Tibial nerve (tissue), 4 donors: ENCODE results near the gene FAM151A. TPM values are rescaled to one million over a fixed set of nuclear protein-coding genes. Genes with fewer than 3 reads are reported as not detected.

ENCODE experiments used
- DNase-seq, 2 donors: peaks; one replicate each; pipeline ENCODE4 v3.0.0-alpha.2; 2019; ENCODE audit warnings: low spot score in 2 of 2
- H3K27ac ChIP-seq, 4 donors: fragments of 200-600 bp; sonication (generic) in 3 of 4; one replicate each; pipeline ENCODE4 v1.5.1; 2017 to 2019; ENCODE audit warnings: mild to moderate bottlenecking in 1 of 4
- H3K27me3 ChIP-seq, 2 donors: fragments of 200-600 bp; sonication (generic) in 1 of 2; one replicate each; pipeline versions ENCODE4 v1.5.1 to v1.6.0; 2017 to 2019
- H3K36me3 ChIP-seq, 3 donors: fragments of 200-600 bp; sonication (generic); one replicate each; pipeline ENCODE4 v1.5.1; 2018 to 2019
- H3K4me1 ChIP-seq, 4 donors: fragments of 200-600 bp; sonication (generic) in 3 of 4; one replicate each; pipeline ENCODE4 v1.5.1; 2017 to 2019
- H3K4me3 ChIP-seq, 4 donors: fragments of 200-600 bp; sonication (generic) in 3 of 4; one replicate each; pipeline ENCODE4 v1.5.1; 2017 to 2019; ENCODE audit warnings: mild to moderate bottlenecking in 1 of 4, moderate library complexity in 1 of 4
- H3K9me3 ChIP-seq, 4 donors: fragments of 200-600 bp; sonication (generic) in 3 of 4; one replicate each; pipeline ENCODE4 v1.5.1; 2017 to 2019
- CTCF ChIP-seq, 5 experiments: fragments of 200-600 bp in 3 of 5; fragments of 450-650 bp in 2 of 5; sonication (generic) in 3 of 5; IDR thresholded peaks; one replicate each; pipeline ENCODE4 v1.5.1; 2016 to 2019; ENCODE audit warnings: antibody characterized with exemption in 5 of 5, mild to moderate bottlenecking in 3 of 5, moderate library complexity in 2 of 5
- EP300 ChIP-seq, 2 donors: sonication (generic); formaldehyde crosslinking; IDR thresholded peaks; one replicate each; pipeline ENCODE4 v1.6.1; 2017; ENCODE audit warnings: antibody characterized with exemption in 2 of 2, mild to moderate bottlenecking in 1 of 2
- POLR2A ChIP-seq, 2 donors: fragments of 450-650 bp; IDR thresholded peaks; one replicate each; pipeline ENCODE4 v1.6.1; 2017; ENCODE audit warnings: antibody characterized with exemption in 2 of 2, mild to moderate bottlenecking in 2 of 2, moderate library complexity in 2 of 2
- WGBS, 2 donors: methylation state at CpG; one replicate each; pipeline ENCODE4 v1.1.5; 2018; 5-methylcytosine and 5-hydroxymethylcytosine counted together
- total RNA-seq, 4 donors: library from RNA; depleted of rRNA; stranded (reverse); fragments of >200 nt; gene quantifications; one replicate each; pipeline ENCODE4 v1.1.0, GENCODE V29; 2016

The FAM151A gene
- total RNA-seq, 4 donors from 2014 or later = not detected

- 78 to 79% methylated on average over 19 of the region's 19 CpGs for WGBS, 2 donors
- peaks cover 0 to 52% (median 26%) of the 10 kb centered on the region in 4 donors for H3K4me1 ChIP-seq
- H3K9me3 ChIP-seq = no peaks in the 10 kb centered on the region
- H3K4me3 ChIP-seq = no peak overlapping the region
- DNase-seq = no peak
- H3K27me3 ChIP-seq = no peaks in the 10 kb centered on the region
- peak overlapping the region; percentile 69 to 88 (median 82) for H3K27ac ChIP-seq
- TF ChIP-seq EP300 (IDR thresholded peaks at IDR 0.05) (no peak), POLR2A (IDR thresholded peaks at IDR 0.05) (no peak), CTCF (IDR thresholded peaks at IDR 0.05) (no peak)
- peaks cover 0 to 9% (median 0%) of the 10 kb centered on the region in 3 donors for H3K36me3 ChIP-seq
Measured at GRCh38 chr1:54582566-54583306, 40.6 kb downstream of the FAM151A start.

GRCh38 chr1:54581621-54582035, 41.7 kb downstream of the FAM151A start:
- TF ChIP-seq EP300 (IDR thresholded peaks at IDR 0.05) = peak; percentile 89 to 95
- TF ChIP-seq CTCF (IDR thresholded peaks at IDR 0.05) = no peak
- peak; percentile 55 to 88 for TF ChIP-seq POLR2A (IDR thresholded peaks at IDR 0.05)
- peak overlapping the region; percentile 69 to 88 (median 82) for H3K27ac ChIP-seq
- no peaks in the 10 kb centered on the region for H3K9me3 ChIP-seq
- peaks cover 0 to 56% (median 28%) of the 10 kb centered on the region in 4 donors for H3K4me1 ChIP-seq
- H3K36me3 ChIP-seq = peaks cover 0 to 6% (median 0%) of the 10 kb centered on the region in 3 donors
- H3K27me3 ChIP-seq = no peaks in the 10 kb centered on the region
- no peak overlapping the region for H3K4me3 ChIP-seq
- DNase-seq = peak; percentile 53 to 76
- 48 to 61% methylated on average over 4 to 5 of the region's 5 CpGs for WGBS, 2 donors

GRCh38 chr1:54580856-54581550, 42.3 kb downstream of the FAM151A start:
- H3K4me3 ChIP-seq = no peak overlapping the region
- peaks cover 0 to 56% (median 28%) of the 10 kb centered on the region in 4 donors for H3K4me1 ChIP-seq
- no peak for DNase-seq
- H3K36me3 ChIP-seq = peaks cover 0 to 6% (median 0%) of the 10 kb centered on the region in 3 donors
- peak overlapping the region; percentile 69 to 88 (median 82) for H3K27ac ChIP-seq
- TF ChIP-seq CTCF (IDR thresholded peaks at IDR 0.05) (no peak), POLR2A (IDR thresholded peaks at IDR 0.05) (no peak), EP300 (IDR thresholded peaks at IDR 0.05) (no peak)
- 77 to 88% methylated on average over 9 to 10 of the region's 11 CpGs for WGBS, 2 donors
- H3K27me3 ChIP-seq = no peaks in the 10 kb centered on the region
- H3K9me3 ChIP-seq = no peaks in the 10 kb centered on the region

DNA sequence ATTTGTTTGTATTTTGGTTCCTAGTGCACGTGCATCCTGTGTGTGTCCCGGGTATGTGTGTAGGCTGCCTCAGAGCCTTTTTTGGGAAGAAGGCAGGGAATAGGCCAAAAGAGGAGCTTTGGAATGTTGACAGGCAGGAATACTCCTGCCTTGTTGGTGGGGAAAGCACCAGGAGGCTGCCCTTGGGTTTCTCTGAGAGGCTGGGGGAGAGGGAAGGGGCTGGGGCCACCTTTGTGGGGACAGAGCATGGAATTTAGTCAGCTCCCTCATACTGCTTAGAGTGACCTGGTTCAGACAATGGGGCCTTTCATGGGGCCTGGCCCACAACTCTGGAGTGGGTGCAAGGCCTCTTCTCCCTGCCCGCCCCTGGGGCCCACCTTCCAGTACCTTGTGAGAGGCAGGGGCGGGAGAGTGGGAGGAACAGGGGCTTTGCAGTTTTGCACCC, 44.0 kb downstream of the FAM151A start:
- peaks cover 0 to 56% (median 28%) of the 10 kb centered on the region in 4 donors for H3K4me1 ChIP-seq
- H3K36me3 ChIP-seq = no peaks in the 10 kb centered on the region
- TF ChIP-seq CTCF (IDR thresholded peaks at IDR 0.05) (no peak), EP300 (IDR thresholded peaks at IDR 0.05) (no peak), POLR2A (IDR thresholded peaks at IDR 0.05) (no peak)
- 34 to 39% methylated on average over 4 of the region's 4 CpGs for WGBS, 2 donors
- peak overlapping the region; percentile 31 to 88 (median 82) for H3K27ac ChIP-seq
- H3K9me3 ChIP-seq = no peaks in the 10 kb centered on the region
- H3K27me3 ChIP-seq = no peaks in the 10 kb centered on the region
- DNase-seq = no peak
- H3K4me3 ChIP-seq = no peak overlapping the region

GRCh38 chr1:54577612-54578011, 45.7 kb downstream of the FAM151A start:
- H3K4me1 ChIP-seq = peaks cover 0 to 52% (median 28%) of the 10 kb centered on the region in 4 donors
- peak; percentile 62 to 70 for DNase-seq
- peak overlapping the region in 3 of 4 donors; percentile 53 to 88 (median 85) for H3K27ac ChIP-seq

More at GRCh38 chr1:54577612-54578011, 45.7 kb downstream of the FAM151A start:
- TF ChIP-seq EP300 (IDR thresholded peaks at IDR 0.05) (peak in 1 of 2 donors; percentile 70), POLR2A (IDR thresholded peaks at IDR 0.05) (no peak), CTCF (IDR thresholded peaks at IDR 0.05) (no peak)
- Histone ChIP-seq H3K36me3 (no peaks in the 10 kb centered on the region), H3K9me3 (no peaks in the 10 kb centered on the region), H3K27me3 (no peaks in the 10 kb centered on the region), H3K4me3 (no peak overlapping the region)
- 32 to 36% methylated on average over 6 of the region's 6 CpGs for WGBS, 2 donors
